Astrocyte of the cerebellum (primary cell): ENCODE results near the gene SERPINE2.

Experiments used
- DNase-seq: peaks from one replicate; pipeline ENCODE4 v3.0.0-alpha.2; 2011; ENCODE audit warnings: low read depth
- H3K4me3 ChIP-seq: 2 replicates; pipeline ENCODE4 v1.5.1; 2011; ENCODE audit warnings: mild to moderate bottlenecking, low read depth, low read length, moderate library complexity
- CTCF ChIP-seq: IDR thresholded peaks from 2 replicates; pipeline ENCODE4 v1.5.1; 2012; ENCODE audit warnings: low read length, low read depth, moderate library complexity, mild to moderate bottlenecking; ENCODE audit errors: missing control alignments
- in situ Hi-C: cut with HindIII; loops from 2 replicates; pipeline ENCODE4 v1.10.0; 2017; ENCODE audit warnings: low sequenced_read_pairs

SERPINE2 gene

DNA sequence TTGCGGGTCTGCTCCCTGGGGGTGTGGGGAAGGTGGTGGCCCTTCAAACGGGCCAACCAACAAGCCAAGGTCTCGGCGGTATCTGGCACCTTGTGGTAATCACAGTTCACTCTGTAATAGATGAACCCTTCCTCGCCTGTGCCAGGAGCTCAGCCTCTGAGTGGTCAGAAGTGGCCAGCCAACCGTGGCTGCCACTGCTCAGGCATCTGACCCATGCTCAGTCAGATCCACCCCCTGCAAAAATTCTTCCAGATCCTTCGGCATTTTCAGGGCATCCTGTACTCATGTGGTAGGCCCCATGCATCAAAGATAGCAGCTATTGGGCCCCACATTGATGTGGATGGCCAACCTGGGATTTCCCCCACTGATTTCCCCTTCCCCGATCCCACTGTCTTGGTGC, 39.6 kb upstream of the SERPINE2 start:
- no peak for DNase-seq
- no peak overlapping the region for H3K4me3 ChIP-seq
- in situ Hi-C loops = no loop called here
- no peak for TF ChIP-seq CTCF

GRCh38 chr2:224077773-224078507, 38.9 kb upstream of the SERPINE2 start:
- H3K4me3 ChIP-seq = no peak overlapping the region
- no peak for TF ChIP-seq CTCF
- no peak for DNase-seq
- in situ Hi-C loops = no loop called here

DNA sequence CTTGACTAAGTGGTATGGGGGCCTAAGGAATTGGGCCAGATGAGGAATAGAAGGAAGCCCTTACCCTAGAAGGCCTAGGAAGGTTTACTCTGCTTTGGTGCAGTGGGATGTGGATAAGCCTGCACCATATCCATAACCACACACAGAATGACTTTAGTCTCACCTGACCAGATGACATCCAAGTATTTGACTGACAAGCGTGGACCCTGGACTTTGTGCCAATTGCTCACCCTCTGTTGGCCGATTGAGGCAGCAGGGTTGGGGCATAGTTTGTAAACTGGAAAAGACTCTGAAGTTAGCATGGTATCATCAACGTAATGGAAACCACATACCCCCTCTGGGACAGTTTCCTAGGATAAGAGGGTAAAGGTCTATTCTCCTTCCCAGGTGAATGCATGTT, 36.5 kb upstream of the SERPINE2 start:
- no peak for DNase-seq
- no peak for TF ChIP-seq CTCF
- in situ Hi-C loops = no loop called here
- no peak overlapping the region for H3K4me3 ChIP-seq

- no peak for DNase-seq
- no peak for TF ChIP-seq CTCF
- no peak overlapping the region for H3K4me3 ChIP-seq
- in situ Hi-C loops = no loop called here
These were observed 34.6 kb upstream of the SERPINE2 start for GRCh38 chr2:224073676-224074075.

DNA sequence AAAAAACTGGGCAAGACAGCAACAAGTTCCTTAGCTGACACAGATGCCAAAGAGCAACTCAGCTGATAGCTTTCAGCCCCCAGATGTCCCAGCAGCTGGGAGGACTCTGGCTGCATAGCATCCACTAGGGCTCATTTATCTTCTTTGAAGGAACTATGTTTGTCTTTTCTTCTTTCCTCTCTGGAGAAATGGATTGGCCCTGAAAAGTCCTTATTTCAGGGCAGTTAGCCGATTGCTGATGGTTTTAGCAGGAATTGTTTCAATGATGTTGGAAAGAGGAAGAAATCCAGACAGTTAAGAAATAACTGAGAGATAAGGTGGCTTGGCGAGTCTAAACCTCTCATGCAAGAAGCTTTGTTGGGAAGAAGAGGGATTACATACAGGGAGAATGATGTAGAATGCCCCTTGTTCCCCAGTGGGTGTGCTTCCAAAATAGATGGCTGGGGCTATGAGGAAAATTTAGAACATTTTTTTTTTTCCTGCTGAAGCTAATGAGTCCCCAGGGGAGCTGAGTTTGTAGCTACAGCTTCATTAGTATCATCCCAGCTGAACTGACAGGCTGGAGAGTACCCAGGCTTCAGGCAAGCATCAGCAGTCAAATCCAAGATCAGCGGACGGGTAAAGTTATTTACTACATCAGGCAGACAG, 33.6 kb upstream of the SERPINE2 start:
- DNase-seq = no peak
- H3K4me3 ChIP-seq = no peak overlapping the region
- in situ Hi-C loops = no loop called here
- TF ChIP-seq CTCF = no peak

DNA sequence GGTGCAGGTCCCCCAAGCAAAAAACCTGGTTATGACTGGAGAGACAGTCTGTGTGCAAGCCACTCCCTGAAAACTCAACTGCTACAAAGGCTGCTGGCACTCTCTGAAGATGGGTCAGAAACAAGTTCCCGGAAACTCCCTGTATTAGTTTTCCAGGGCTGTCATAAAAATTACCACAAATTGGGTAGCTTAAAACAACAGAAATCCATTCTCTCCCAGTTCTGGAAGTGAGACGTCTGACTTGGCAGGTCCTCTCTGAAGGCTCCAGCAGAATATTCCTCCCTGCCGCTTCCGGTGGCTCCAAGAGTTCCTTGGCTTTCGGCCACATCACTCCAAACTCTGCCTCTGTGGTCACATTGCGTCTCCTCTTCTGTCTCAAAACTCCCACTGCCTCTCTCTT, 30.1 kb upstream of the SERPINE2 start:
- no peak for TF ChIP-seq CTCF
- no peak overlapping the region for H3K4me3 ChIP-seq
- in situ Hi-C loops = no loop called here
- DNase-seq = no peak

- DNase-seq = no peak
- in situ Hi-C loops = no loop called here
These were observed 24.2 kb upstream of the SERPINE2 start for GRCh38 chr2:224063298-224063648.

More at GRCh38 chr2:224063298-224063648, 24.2 kb upstream of the SERPINE2 start:
- H3K4me3 ChIP-seq = no peak overlapping the region
- TF ChIP-seq CTCF = no peak
